MCF 10A (cell line): Measurements from ENCODE around the gene SH2B3. TPM values are rescaled to one million over a fixed set of nuclear protein-coding genes. Genes with fewer than 3 reads are reported as not detected.

ENCODE experiments used
- BruUV-seq: library from RNA; stranded (reverse); fragments of 400-500 nt; replicated peaks from 2 replicates; lab custom pipeline; 2021; lab: Mats Ljungman, UMichigan
- CTCF ChIA-PET: fragments of 300-600 bp; sonication (Branson Sonifier 250); formaldehyde crosslinking; extraction: SDS; loops from one replicate; lab custom pipeline; 2021; ENCODE audit warnings: antibody characterized with exemption, inconsistent platforms; lab: Yijun Ruan, JAX
- POLR2A ChIA-PET: fragments of 300-600, 350-650 bp; sonication (Branson Sonifier 250); formaldehyde crosslinking; extraction: SDS; loops from one replicate; lab custom pipeline; 2020; ENCODE audit warnings: antibody characterized with exemption, inconsistent platforms; lab: Yijun Ruan, JAX
- DNase-seq: peaks from one replicate; pipeline ENCODE4 v3.0.0-alpha.2; 2018; ENCODE audit not compliant: unreplicated experiment
- H3K27ac Mint-ChIP-seq: one replicate; pipeline ENCODE4 v1.8.0; 2022; ENCODE audit warnings: mild to moderate bottlenecking, low read depth, mixed read lengths; ENCODE audit not compliant: unreplicated experiment
- H3K27me3 Mint-ChIP-seq: one replicate; pipeline ENCODE4 v1.8.0; 2022; ENCODE audit warnings: mixed read lengths; ENCODE audit not compliant: insufficient read depth, unreplicated experiment
- H3K36me3 Mint-ChIP-seq: one replicate; pipeline ENCODE4 v1.8.0; 2022; ENCODE audit warnings: mild to moderate bottlenecking, moderate library complexity, mixed read lengths; ENCODE audit not compliant: insufficient read depth, unreplicated experiment
- H3K4me1 Mint-ChIP-seq: one replicate; pipeline ENCODE4 v1.8.0; 2022; ENCODE audit warnings: mixed read lengths; ENCODE audit not compliant: insufficient read depth, unreplicated experiment
- H3K4me3 Mint-ChIP-seq: one replicate; pipeline ENCODE4 v1.8.0; 2022; ENCODE audit warnings: mild to moderate bottlenecking, moderate library complexity, mixed read lengths; ENCODE audit not compliant: unreplicated experiment
- H3K9me3 Mint-ChIP-seq: one replicate; pipeline ENCODE4 v1.8.0; 2022; ENCODE audit warnings: mixed read lengths; ENCODE audit not compliant: unreplicated experiment
- intact Hi-C: fragments of 100-400 bp; cut with micrococcal nuclease; formaldehyde crosslinking; loops from 2 replicates; pipeline ENCODE4 v1.14.1; 2022
- total RNA-seq: library from RNA; stranded (reverse); gene quantifications from 2 replicates; pipeline ENCODE4 v1.2.3, GENCODE V29; 2022
- TF ChIP-seq, protein P1 (sequence below): fragments of 200-600 bp; IDR thresholded peaks from one replicate; pipeline ENCODE4 v1.8.0; 2022; ENCODE audit warnings: antibody characterized with exemption, mild to moderate bottlenecking; ENCODE audit not compliant: unreplicated experiment

The SH2B3 gene
- total RNA-seq, 1 experiment from 2014 or later = 5.1 TPM

DNA sequence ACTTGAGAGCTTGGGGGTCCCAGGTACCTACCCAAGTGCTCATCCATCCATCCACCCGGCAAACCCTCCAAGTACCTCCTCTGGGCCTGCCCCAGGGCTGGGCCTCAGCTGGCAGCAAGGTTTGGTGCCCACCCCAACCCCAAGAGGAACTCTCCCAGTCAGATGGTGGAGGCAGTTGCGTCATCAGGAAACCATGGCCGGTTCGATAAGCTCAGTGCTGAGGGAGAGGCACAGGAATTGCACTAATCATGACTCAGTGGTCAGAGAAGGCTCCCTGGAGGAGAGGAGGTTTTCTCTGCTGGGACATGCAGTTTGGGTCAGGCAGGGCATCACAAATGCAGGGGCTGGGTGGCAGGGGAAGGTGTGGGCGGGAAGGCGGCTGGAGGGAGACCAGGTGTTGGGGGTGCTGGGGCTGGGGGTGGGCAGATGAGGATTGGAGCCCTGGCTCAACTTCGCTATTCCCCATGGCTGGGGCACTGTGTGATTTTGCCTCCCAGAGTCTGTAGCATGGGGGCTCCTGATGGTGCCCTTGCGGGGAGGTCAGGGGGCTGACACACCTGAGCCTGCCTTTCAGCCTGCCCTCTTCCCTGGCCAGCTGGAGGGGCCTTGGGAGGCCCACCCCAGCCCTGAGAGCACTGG is 32.2 kb downstream of the SH2B3 start:
- H3K9me3 Mint-ChIP-seq = no peaks in the 10 kb centered on the region
- H3K4me3 Mint-ChIP-seq = no peak overlapping the region
- intact Hi-C loops = no loop called here
- DNase-seq = peak; percentile 85
- peaks cover 35% of the 10 kb centered on the region for H3K36me3 Mint-ChIP-seq
- POLR2A ChIA-PET = interaction anchor here (0.7 to 1.8 kb wide), 3 partner anchors 14 to 653 kb away, joined by 3 to 6 read pairs (median 3); no protein-coding TSS in a partner anchor
- no TSS peak for BruUV-seq
- H3K27me3 Mint-ChIP-seq = no peaks in the 10 kb centered on the region
- CTCF ChIA-PET = interaction anchor here (0.6 to 3.0 kb wide), 3 partner anchors 13 to 543 kb away, joined by 4 to 19 read pairs (median 14); no protein-coding TSS in a partner anchor
- H3K27ac Mint-ChIP-seq = peak overlapping the region; percentile 50
- TF ChIP-seq, protein P1, sequence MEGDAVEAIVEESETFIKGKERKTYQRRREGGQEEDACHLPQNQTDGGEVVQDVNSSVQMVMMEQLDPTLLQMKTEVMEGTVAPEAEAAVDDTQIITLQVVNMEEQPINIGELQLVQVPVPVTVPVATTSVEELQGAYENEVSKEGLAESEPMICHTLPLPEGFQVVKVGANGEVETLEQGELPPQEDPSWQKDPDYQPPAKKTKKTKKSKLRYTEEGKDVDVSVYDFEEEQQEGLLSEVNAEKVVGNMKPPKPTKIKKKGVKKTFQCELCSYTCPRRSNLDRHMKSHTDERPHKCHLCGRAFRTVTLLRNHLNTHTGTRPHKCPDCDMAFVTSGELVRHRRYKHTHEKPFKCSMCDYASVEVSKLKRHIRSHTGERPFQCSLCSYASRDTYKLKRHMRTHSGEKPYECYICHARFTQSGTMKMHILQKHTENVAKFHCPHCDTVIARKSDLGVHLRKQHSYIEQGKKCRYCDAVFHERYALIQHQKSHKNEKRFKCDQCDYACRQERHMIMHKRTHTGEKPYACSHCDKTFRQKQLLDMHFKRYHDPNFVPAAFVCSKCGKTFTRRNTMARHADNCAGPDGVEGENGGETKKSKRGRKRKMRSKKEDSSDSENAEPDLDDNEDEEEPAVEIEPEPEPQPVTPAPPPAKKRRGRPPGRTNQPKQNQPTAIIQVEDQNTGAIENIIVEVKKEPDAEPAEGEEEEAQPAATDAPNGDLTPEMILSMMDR = no peak
- peaks cover 36% of the 10 kb centered on the region for H3K4me1 Mint-ChIP-seq

DNA sequence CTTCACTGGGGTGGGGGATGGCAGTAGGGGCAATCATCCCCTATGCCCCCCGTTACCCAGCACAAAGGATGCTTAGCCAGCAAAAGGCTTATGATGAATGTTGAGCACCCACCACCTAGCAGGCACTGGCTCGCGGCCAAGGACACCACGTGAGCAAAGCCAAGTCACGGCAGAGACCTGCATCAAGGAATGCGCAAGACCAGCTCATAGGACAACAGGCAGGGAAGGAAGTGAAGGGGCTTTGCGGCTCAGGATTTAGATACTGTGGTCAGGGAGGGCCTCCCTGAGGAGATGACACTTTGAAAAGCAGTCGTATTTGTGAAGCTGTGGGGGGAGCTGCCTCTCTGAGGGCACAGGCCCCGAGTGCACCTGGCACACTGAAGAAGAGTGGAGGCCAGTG is 32.8 kb downstream of the SH2B3 start:
- peak; percentile 82 for DNase-seq
- CTCF ChIA-PET = interaction anchor here (0.6 to 3.0 kb wide), 3 partner anchors 13 to 544 kb away, joined by 4 to 19 read pairs (median 14); no protein-coding TSS in a partner anchor
- Mint-ChIP-seq H3K4me3 (no peak overlapping the region), H3K27ac (peak overlapping the region; percentile 50), H3K27me3 (no peaks in the 10 kb centered on the region), H3K36me3 (peaks cover 40% of the 10 kb centered on the region), H3K4me1 (peaks cover 41% of the 10 kb centered on the region), H3K9me3 (no peaks in the 10 kb centered on the region)
- POLR2A ChIA-PET = interaction anchor here (0.8 to 1.8 kb wide), 2 partner anchors 13 to 42 kb away, joined by 3 to 6 read pairs; no protein-coding TSS in a partner anchor
- TF ChIP-seq, protein P1 = no peak
- intact Hi-C loops = no loop called here
- BruUV-seq = no TSS peak

DNA sequence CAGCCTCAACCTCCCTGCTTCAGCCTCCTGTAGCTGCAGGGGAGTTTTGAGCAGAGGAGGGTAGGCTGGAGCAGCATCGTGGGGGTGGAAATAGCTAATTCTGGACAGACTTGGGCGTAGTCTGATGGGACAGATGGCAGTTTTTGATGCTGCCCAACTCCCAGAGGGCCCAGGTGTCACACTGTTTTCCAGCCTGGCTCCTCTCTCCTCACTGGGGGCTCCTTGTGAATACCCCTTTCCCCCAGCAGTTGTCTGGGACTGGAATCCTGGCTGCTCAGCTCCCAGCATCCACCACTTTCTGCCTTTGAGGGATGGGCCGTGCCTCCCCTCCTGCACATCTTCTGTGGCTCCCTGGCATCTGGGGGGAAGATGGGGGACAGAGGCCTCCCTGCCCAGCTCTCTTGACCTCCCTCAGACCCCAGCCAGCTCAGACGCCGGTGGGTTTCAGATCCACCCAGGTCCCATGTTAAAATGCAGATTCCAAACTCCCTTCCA is 34.0 kb downstream of the SH2B3 start:
- BruUV-seq = no TSS peak
- intact Hi-C loops = no loop called here
- Mint-ChIP-seq H3K27ac (no peak overlapping the region), H3K9me3 (no peaks in the 10 kb centered on the region), H3K27me3 (no peaks in the 10 kb centered on the region), H3K36me3 (peaks cover 52% of the 10 kb centered on the region), H3K4me3 (no peak overlapping the region), H3K4me1 (peaks cover 39% of the 10 kb centered on the region)
- POLR2A ChIA-PET = interaction anchor here (1.8 kb wide), 1 partner anchor 12 kb away, joined by 6 read pairs; no protein-coding TSS in a partner anchor
- CTCF ChIA-PET = interaction anchor here (0.6 to 3.0 kb wide), 3 partner anchors 12 to 43 kb away, joined by 3 to 19 read pairs (median 14); no protein-coding TSS in a partner anchor
- TF ChIP-seq, protein P1 = no peak
- no peak for DNase-seq

DNA sequence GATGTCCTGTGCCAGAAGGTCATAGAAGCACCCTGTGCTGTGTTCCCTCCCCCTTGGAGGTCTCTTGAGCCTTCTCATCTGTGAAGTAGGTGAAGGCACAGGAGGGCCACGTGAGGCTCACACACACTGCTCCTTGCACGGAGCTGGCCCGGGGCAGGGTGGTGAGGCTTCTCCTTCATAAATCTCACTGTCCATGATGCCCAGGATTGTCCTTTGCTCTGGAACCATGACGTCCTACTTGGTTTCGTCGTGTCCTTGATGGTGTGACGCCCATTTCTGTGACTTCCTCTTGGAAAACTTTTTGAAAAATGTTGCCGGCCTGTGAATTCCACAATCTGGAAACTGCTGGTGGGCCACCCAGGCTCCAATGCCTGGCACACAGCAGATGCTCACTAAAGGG is 34.4 kb downstream of the SH2B3 start:
- ChIA-PET POLR2A (interaction anchor here (1.8 kb wide), 1 partner anchor 12 kb away, joined by 6 read pairs; no protein-coding TSS in a partner anchor), CTCF (interaction anchor here (0.5 to 4.0 kb wide), 7 partner anchors 10 to 140 kb away, joined by 3 to 19 read pairs (median 6); no protein-coding TSS in a partner anchor)
- no peaks in the 10 kb centered on the region for H3K9me3 Mint-ChIP-seq
- TF ChIP-seq, protein P1 = no peak
- H3K27me3 Mint-ChIP-seq = no peaks in the 10 kb centered on the region
- no TSS peak for BruUV-seq
- intact Hi-C loops = no loop called here
- DNase-seq = no peak
- H3K4me1 Mint-ChIP-seq = peaks cover 37% of the 10 kb centered on the region
- H3K4me3 Mint-ChIP-seq = no peak overlapping the region
- peaks cover 57% of the 10 kb centered on the region for H3K36me3 Mint-ChIP-seq
- no peak overlapping the region for H3K27ac Mint-ChIP-seq
